RWPE1 (cell line): ENCODE measurements around the gene XRCC5.

ENCODE experiments used
- CTCF ChIA-PET: fragments of 350-600 bp; sonication (Branson Sonifier 250); formaldehyde crosslinking; extraction: SDS; loops from one replicate; lab custom pipeline; 2021; lab: Yijun Ruan, JAX
- POLR2A ChIA-PET: fragments of 400-600 bp; formaldehyde crosslinking; extraction: SDS; loops from one replicate; lab custom pipeline; 2020; ENCODE audit warnings: antibody characterized with exemption; ENCODE audit not compliant: low non-redundant PET; lab: Yijun Ruan, JAX
- DNase-seq: peaks from one replicate; pipeline ENCODE4 v3.0.0; 2012; ENCODE audit warnings: low spot score
- H3K27ac ChIP-seq: fragments of 450-650 bp; 2 replicates; pipeline ENCODE4 v1.5.1; 2017
- TF ChIP-seq, protein P1 (sequence below): fragments of 450-650 bp; conservative IDR thresholded peaks from 2 replicates; pipeline ENCODE4 v1.5.1; 2017; ENCODE audit warnings: low read depth, mild to moderate bottlenecking

Gene XRCC5

DNA sequence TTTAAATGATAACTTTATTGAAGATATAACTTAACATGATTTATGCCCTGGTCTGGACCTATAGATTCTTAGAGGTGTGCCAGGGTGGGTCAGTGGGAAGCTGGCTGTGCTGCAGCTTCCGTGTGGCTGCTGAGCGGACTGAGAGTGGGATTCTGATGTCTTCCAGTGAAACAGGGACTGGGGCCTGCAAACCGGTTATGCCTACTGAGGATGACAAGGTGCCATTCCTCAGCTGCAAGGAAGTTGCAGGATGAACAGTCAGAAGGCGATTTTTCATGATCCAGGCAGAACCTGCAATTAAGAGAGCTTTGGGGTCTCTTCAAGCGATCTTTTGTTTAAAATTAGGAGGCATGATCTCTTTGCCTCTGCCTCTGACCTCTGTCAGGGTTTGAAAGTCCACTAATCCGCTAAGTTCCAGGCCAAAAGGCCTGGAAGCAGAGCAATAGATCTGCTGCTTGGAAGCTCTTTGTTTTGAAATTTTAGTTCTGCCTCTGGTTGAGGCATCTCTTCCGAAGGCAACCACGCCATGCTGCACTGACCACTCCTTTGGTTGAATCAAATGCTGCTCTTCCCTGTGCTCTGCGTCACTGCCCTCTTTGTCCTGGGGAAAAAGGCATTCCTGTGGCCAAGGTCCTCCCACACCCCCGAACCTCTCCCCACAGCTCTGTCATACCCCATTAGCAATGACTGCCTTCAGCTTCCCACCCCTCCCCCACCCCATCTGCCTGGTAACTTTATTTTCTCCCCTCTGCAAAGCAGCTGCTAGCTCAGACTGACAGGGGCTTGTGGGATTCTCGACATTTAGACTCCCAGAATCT lies 25.5 kb upstream of the XRCC5 start:
- DNase-seq: no peak
- no peak overlapping the region for H3K27ac ChIP-seq
- CTCF ChIA-PET: interaction anchor here (1.5 kb wide), 1 partner anchor 31 kb away, joined by 4 read pairs; no protein-coding TSS in a partner anchor
- TF ChIP-seq, protein P1, sequence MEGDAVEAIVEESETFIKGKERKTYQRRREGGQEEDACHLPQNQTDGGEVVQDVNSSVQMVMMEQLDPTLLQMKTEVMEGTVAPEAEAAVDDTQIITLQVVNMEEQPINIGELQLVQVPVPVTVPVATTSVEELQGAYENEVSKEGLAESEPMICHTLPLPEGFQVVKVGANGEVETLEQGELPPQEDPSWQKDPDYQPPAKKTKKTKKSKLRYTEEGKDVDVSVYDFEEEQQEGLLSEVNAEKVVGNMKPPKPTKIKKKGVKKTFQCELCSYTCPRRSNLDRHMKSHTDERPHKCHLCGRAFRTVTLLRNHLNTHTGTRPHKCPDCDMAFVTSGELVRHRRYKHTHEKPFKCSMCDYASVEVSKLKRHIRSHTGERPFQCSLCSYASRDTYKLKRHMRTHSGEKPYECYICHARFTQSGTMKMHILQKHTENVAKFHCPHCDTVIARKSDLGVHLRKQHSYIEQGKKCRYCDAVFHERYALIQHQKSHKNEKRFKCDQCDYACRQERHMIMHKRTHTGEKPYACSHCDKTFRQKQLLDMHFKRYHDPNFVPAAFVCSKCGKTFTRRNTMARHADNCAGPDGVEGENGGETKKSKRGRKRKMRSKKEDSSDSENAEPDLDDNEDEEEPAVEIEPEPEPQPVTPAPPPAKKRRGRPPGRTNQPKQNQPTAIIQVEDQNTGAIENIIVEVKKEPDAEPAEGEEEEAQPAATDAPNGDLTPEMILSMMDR: no peak
- POLR2A ChIA-PET: no interaction called here

DNA sequence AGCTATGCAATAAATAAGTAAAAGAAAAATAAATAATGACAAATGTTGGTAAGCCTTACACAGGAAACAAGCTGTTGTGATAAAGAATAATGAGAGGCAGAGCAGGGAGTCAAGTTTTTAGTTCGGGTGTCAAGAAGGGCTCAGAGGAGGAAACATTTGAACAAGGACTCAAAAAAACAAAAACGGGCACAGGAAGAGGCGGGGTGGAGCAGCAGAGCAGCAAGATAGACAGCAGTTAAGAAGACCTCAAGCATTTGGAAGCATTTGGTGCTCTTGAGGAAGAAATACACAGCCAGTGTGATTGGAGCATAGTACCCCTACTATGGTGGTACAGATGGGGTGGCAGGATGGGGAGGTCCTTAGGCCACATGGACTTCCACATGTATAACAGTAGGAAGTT lies 24.6 kb upstream of the XRCC5 start:
- no peak overlapping the region for H3K27ac ChIP-seq
- POLR2A ChIA-PET: no interaction called here
- TF ChIP-seq, protein P1: no peak
- DNase-seq: no peak
- CTCF ChIA-PET: interaction anchor here (0.7 to 1.5 kb wide), 2 partner anchors 9 to 30 kb away, joined by 3 to 4 read pairs; no protein-coding TSS in a partner anchor

DNA sequence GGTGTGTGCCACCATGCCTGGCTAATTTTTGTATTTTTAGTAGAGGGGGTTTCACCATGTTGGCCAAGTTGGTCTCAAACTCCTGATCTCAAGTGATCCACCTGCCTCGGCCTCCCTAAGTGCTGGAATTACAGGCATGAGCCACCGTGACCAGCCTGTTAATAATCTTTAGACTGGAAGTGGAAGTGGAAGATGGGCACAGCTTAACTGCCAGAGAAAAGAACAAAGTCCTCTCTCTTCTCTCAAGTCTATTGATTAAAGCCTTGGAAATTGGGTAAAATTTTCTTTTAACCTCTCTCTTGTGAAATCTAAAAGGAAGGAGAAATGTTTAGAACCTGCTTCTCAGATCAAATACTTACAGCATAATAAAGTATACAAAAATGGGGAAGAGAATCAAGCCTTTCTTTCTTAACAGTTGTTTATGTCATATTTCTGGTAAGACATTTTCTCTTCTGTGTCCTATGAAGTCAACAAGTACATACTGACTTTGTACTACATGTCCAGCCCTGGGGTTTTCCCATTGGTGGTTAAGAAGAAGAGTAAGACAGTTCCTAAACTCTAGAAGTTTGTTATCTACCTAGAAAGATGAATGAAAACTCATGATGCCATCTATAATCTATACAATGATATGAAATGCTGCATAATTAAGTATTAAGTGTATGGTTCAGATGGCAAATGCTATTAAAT lies 22.8 kb upstream of the XRCC5 start:
- CTCF ChIA-PET: no interaction called here

DNA sequence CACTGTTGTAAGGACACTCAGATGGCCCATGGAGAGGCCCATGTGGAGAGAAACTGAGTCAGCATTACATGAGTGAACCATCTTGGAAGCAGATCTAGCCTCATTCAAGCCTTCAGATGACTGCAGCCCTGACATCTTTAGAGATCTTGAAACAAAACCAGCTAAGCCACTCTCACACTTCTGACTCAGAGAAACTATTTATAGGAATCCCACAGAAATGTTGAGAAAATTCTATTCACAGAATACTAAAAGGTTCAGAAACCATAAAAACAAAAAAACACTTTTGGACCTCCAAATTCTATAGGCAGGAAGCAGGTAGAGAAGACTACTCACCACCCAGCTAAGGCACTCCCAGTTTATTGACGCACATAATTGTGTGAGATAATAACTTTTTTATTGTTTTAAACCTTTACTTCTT lies 18.8 kb upstream of the XRCC5 start:
- CTCF ChIA-PET: no interaction called here
- no peak overlapping the region for H3K27ac ChIP-seq
- no peak for DNase-seq
- POLR2A ChIA-PET: no interaction called here
- TF ChIP-seq, protein P1: no peak

More for the DNA sequence above, 22.8 kb upstream of the XRCC5 start:
- H3K27ac ChIP-seq: no peak overlapping the region
- TF ChIP-seq, protein P1: no peak
- POLR2A ChIA-PET: no interaction called here
- no peak for DNase-seq

DNA sequence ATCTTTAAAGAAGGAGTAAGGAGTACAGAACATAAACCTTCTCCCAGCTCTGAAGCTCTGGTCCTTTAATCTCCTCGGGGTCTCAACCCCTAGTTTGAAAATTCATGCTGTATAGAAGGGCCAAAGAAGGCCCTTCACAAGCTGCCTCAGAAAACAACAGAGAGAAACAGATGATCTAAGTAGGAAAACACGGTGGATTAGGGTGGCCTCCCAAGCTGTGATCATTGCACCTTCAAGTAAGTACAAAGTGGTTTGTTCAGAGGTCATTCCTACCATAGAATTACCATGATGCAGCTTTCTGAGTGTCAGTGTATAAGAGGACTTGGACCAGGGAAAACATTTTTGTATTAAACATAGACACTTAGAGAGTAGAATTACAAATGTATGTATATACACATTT lies 16.5 kb upstream of the XRCC5 start:
- DNase-seq: no peak
- no peak overlapping the region for H3K27ac ChIP-seq
- CTCF ChIA-PET: interaction anchor here (1.0 to 1.1 kb wide), 3 partner anchors 8 to 59 kb away, joined by 3 to 4 read pairs (median 3); partner anchors contain the start of genes PECR and TMEM169
- POLR2A ChIA-PET: no interaction called here
- TF ChIP-seq, protein P1: no peak

DNA sequence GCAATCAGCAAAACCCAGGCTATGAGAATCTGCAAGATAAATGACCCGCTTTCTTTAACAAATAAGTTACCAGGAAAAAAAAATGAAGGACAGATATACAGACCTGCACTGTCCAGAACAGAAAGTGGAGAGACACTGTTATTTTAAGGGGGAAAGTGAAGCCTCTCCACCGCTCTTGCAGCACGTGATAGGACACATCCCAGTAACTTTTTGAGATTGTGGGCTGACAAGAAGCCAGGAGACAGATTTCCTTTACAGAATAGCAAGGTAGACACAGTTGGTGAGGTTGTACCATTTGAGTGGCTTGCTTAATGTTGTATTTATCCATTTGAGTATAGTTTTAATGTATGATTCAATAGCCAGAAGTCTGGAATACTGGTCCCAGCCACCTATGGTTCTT lies 14.4 kb upstream of the XRCC5 start:
- TF ChIP-seq, protein P1: no peak
- no peak for DNase-seq
- H3K27ac ChIP-seq: no peak overlapping the region
- POLR2A ChIA-PET: no interaction called here
- CTCF ChIA-PET: interaction anchor here (0.7 kb wide), 1 partner anchor 82 kb away, joined by 3 read pairs; no protein-coding TSS in a partner anchor
